MM.1S (cell line): Measurements from ENCODE around the gene S1PR1.

Experiments
- DNase-seq: peaks from one replicate; pipeline ENCODE4 v3.0.0-alpha.2; 2015
- H2AFZ ChIP-seq: fragments of 300-600 bp; sonication (generic); 2 replicates; pipeline ENCODE4 v1.6.0; 2016; ENCODE audit warnings: antibody characterized with exemption, low read length
- H3F3A ChIP-seq: fragments of 300-600 bp; sonication (generic); 2 replicates; pipeline ENCODE4 v1.6.1; 2016; ENCODE audit warnings: mild to moderate bottlenecking, antibody characterized with exemption, low read length, moderate library complexity, mixed read lengths; ENCODE audit not compliant: insufficient read depth
- H3K27ac ChIP-seq: fragments of 300-600 bp; sonication (generic); 2 replicates; pipeline ENCODE4 v1.5.1; 2016; ENCODE audit warnings: mild to moderate bottlenecking, low read length
- H3K27me3 ChIP-seq: fragments of 300-600 bp; sonication (generic); replicated peaks from 2 replicates; pipeline ENCODE4 v1.6.0; 2016; ENCODE audit warnings: low read length; ENCODE audit not compliant: insufficient read depth
- H3K36me3 ChIP-seq: fragments of 300-600 bp; sonication (generic); replicated peaks from 2 replicates; pipeline ENCODE4 v1.6.1; 2016; ENCODE audit warnings: mild to moderate bottlenecking, low read length, mixed read lengths; ENCODE audit not compliant: insufficient read depth
- H3K4me1 ChIP-seq: fragments of 300-600 bp; sonication (generic); 2 replicates; pipeline ENCODE4 v1.6.1; 2016; ENCODE audit warnings: low read length, mixed read lengths
- H3K4me2 ChIP-seq: fragments of 300-600 bp; sonication (generic); 2 replicates; pipeline ENCODE4 v1.6.0; 2016; ENCODE audit warnings: low read depth, low read length
- H3K4me3 ChIP-seq: fragments of 300-600 bp; sonication (generic); 2 replicates; pipeline ENCODE4 v1.5.1; 2016; ENCODE audit warnings: low read length, mixed read lengths
- H3K79me2 ChIP-seq: fragments of 300-600 bp; sonication (generic); 2 replicates; pipeline ENCODE4 v1.6.1; 2016; ENCODE audit warnings: mixed run types, low read length, mixed read lengths
- H3K9ac ChIP-seq: fragments of 300-600 bp; sonication (generic); 2 replicates; pipeline ENCODE4 v1.6.1; 2016; ENCODE audit warnings: low read length, mixed read lengths
- H3K9me2 ChIP-seq: fragments of 300-600 bp; sonication (generic); replicated peaks from 2 replicates; pipeline ENCODE4 v1.6.1; 2016; ENCODE audit warnings: mild to moderate bottlenecking, low read length, mixed read lengths; ENCODE audit not compliant: insufficient read depth
- H3K9me3 ChIP-seq: fragments of 300-600 bp; sonication (generic); replicated peaks from 2 replicates; pipeline ENCODE4 v1.6.1; 2016; ENCODE audit warnings: mild to moderate bottlenecking, low read length, mixed read lengths; ENCODE audit not compliant: insufficient read depth
- H4K20me1 ChIP-seq: fragments of 300-600 bp; sonication (generic); 2 replicates; pipeline ENCODE4 v1.6.1; 2016; ENCODE audit warnings: mild to moderate bottlenecking, low read length, moderate library complexity, mixed read lengths; ENCODE audit not compliant: insufficient read depth
- EZH2 ChIP-seq: fragments of 300-600 bp; sonication (generic); optimal IDR thresholded peaks from 2 replicates; pipeline ENCODE3; 2017; ENCODE audit warnings: low read depth, mild to moderate bottlenecking, antibody characterized with exemption, low read length, mixed read lengths
- EZH2phosphoT487 ChIP-seq: fragments of 300-600 bp; sonication (generic); IDR thresholded peaks from 2 replicates; pipeline ENCODE4 v1.6.1; 2018; ENCODE audit warnings: antibody characterized with exemption, low read length
- TF ChIP-seq, protein P1 (sequence below): fragments of 300-600 bp; sonication (generic); IDR thresholded peaks from 2 replicates; pipeline ENCODE4 v1.5.1; 2016; ENCODE audit warnings: antibody characterized with exemption, low read length, mixed read lengths

The S1PR1 gene

DNA sequence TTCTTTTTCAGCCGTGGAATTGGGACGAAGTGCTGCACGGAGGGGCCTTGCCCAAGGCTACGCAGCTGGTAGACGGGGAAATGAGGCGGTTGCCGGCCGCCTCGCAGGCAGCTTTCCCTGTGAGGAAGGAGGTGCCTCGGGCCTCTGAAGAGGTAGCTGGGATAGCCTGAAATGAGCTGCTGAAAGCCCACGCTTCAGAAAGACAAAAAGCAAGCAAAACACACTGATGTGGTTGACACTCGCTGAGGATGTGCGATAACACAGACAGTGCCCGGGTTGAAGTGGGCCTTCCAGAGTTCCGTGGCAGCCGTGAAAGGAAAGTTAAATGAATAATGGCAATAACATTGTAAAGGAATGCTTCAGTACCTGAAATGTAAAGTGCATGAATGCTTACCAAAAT, 47.2 kb downstream of the S1PR1 start:
- no peaks in the 10 kb centered on the region for H3K79me2 ChIP-seq
- H3K27me3 ChIP-seq = no peaks in the 10 kb centered on the region
- DNase-seq = no peak
- H3K9me3 ChIP-seq = no peaks in the 10 kb centered on the region
- H3K27ac ChIP-seq = no peak overlapping the region
- H3K4me1 ChIP-seq = no peaks in the 10 kb centered on the region
- no peaks in the 10 kb centered on the region for H4K20me1 ChIP-seq
- H2AFZ ChIP-seq = no peak overlapping the region
- no peak overlapping the region for H3K9ac ChIP-seq
- no peaks in the 10 kb centered on the region for H3K36me3 ChIP-seq
- H3K9me2 ChIP-seq = no peaks in the 10 kb centered on the region
- no peak overlapping the region for H3K4me3 ChIP-seq
- TF ChIP-seq EZH2 = no peak
- no peak for TF ChIP-seq EZH2phosphoT487
- TF ChIP-seq, protein P1, sequence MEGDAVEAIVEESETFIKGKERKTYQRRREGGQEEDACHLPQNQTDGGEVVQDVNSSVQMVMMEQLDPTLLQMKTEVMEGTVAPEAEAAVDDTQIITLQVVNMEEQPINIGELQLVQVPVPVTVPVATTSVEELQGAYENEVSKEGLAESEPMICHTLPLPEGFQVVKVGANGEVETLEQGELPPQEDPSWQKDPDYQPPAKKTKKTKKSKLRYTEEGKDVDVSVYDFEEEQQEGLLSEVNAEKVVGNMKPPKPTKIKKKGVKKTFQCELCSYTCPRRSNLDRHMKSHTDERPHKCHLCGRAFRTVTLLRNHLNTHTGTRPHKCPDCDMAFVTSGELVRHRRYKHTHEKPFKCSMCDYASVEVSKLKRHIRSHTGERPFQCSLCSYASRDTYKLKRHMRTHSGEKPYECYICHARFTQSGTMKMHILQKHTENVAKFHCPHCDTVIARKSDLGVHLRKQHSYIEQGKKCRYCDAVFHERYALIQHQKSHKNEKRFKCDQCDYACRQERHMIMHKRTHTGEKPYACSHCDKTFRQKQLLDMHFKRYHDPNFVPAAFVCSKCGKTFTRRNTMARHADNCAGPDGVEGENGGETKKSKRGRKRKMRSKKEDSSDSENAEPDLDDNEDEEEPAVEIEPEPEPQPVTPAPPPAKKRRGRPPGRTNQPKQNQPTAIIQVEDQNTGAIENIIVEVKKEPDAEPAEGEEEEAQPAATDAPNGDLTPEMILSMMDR = no peak
- H3K4me2 ChIP-seq = no peak overlapping the region
- H3F3A ChIP-seq = no peaks in the 10 kb centered on the region

DNA sequence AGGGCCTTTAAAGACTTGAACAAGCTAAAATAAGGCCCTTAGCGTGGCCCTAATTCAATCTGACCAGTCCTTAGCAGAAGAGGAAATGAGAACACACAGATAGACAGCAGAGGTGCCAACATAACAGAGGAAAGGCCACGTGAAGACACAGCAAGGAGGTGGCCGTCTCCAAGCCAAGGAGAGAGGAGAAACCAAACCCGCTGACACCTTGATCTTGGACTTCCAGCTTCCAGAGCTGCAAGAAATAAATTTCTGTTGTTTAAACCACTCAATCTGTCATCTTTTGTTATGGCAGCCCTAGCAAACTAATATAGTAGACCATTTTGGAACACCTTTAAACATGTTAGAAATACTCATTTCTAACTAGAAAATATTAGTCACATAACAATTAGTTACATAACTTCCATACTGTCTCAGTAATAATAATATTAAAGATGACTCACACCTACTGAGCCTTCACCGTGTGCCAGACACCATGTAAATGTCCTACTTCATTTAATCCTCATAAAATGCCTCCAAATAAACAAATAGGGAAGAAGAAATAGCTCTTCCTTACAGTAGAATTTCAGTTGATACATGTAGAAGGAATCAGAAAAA, 47.9 kb downstream of the S1PR1 start:
- no peaks in the 10 kb centered on the region for H3F3A ChIP-seq
- H3K79me2 ChIP-seq = no peaks in the 10 kb centered on the region
- H3K9me3 ChIP-seq = no peaks in the 10 kb centered on the region
- no peak overlapping the region for H3K4me3 ChIP-seq
- DNase-seq = no peak
- H3K27me3 ChIP-seq = no peaks in the 10 kb centered on the region
- H3K36me3 ChIP-seq = no peaks in the 10 kb centered on the region
- H4K20me1 ChIP-seq = no peaks in the 10 kb centered on the region
- H3K9ac ChIP-seq = no peak overlapping the region
- TF ChIP-seq, protein P1 = no peak
- TF ChIP-seq EZH2 (no peak), EZH2phosphoT487 (no peak)
- no peaks in the 10 kb centered on the region for H3K4me1 ChIP-seq
- H3K4me2 ChIP-seq = no peak overlapping the region
- no peak overlapping the region for H3K27ac ChIP-seq
- no peaks in the 10 kb centered on the region for H3K9me2 ChIP-seq
- H2AFZ ChIP-seq = no peak overlapping the region

DNA sequence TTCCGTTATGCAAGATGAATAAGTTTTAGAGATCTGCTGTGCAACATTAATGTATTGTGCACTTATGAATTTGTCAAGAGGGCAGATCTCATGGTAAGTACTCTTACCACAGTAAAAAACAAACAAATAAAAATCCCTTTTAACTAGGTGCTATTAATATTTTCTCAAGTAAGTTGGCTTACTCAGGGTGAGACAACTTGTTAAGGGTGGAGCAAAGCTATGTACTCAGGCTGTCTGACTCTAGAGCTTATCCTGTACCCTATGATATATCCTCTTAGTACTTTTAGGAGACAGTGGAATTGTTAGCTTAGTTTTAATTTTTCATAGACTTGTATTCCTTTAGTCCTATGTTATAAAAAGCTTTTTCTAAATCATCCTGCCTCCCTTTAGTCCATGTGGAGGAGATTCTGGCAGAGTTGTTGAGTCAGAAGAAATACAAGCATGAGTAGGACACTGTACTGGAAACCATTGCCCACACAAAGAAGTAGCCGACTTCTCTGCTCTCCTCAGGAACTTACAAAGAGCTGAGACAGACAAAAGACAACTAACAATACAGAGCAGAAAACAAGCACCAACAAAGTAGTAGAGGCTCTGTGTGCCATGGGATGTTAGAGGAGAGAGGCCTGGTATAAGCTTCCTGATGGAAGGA, 49.2 kb downstream of the S1PR1 start:
- no peak overlapping the region for H3K4me2 ChIP-seq
- H3K4me3 ChIP-seq = no peak overlapping the region
- no peaks in the 10 kb centered on the region for H3K4me1 ChIP-seq
- H3F3A ChIP-seq = no peaks in the 10 kb centered on the region
- H3K9ac ChIP-seq = no peak overlapping the region
- no peak for DNase-seq
- no peaks in the 10 kb centered on the region for H3K9me2 ChIP-seq
- H2AFZ ChIP-seq = no peak overlapping the region
- no peaks in the 10 kb centered on the region for H4K20me1 ChIP-seq
- H3K79me2 ChIP-seq = no peaks in the 10 kb centered on the region
- TF ChIP-seq EZH2 (no peak), EZH2phosphoT487 (no peak)
- TF ChIP-seq, protein P1 = no peak
- no peaks in the 10 kb centered on the region for H3K36me3 ChIP-seq
- no peaks in the 10 kb centered on the region for H3K9me3 ChIP-seq
- no peak overlapping the region for H3K27ac ChIP-seq
- H3K27me3 ChIP-seq = no peaks in the 10 kb centered on the region
